GM18498 (cell line): Measurements from ENCODE around the gene STMN3.
"Not testable (repeated sequence)": the region's sequence is repeated elsewhere in the genome, so short reads cannot be mapped to it uniquely, and the experiment has no call there.

ENCODE experiments used
- ATAC-seq: cut with Tn5 transposase; IDR thresholded peaks from one replicate; pipeline ENCODE4 v1.9.1; 2021; ENCODE audit warnings: mild to moderate bottlenecking, moderate library complexity; ENCODE audit not compliant: unreplicated experiment

STMN3 gene

DNA sequence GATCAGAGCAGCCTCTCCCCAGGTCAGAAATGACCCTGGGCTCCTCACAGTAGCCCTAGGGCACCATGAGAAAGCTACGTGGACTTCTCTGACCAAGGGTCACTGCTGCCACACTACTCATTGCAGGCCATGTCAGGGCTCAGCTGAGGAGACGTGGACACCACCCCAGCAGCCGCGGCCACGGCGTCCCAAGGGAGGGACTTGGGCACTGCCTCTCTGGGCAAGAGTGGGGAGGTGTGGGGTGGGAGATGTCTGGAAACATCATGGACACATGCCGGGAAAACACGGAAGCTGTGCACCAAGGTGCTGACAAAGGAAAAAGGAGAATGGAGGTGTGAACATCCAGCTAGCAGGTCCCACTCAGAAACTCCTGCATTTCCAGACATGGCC is 35.4 kb downstream of the STMN3 start:
- ATAC-seq, result no peak

- ATAC-seq, result no peak
Measured at GRCh38 chr20:63617092-63617875, 35.9 kb downstream of the STMN3 start.

- not testable (repeated sequence) for ATAC-seq
Measured at GRCh38 chr20:63613863-63614594, 39.2 kb downstream of the STMN3 start.

DNA sequence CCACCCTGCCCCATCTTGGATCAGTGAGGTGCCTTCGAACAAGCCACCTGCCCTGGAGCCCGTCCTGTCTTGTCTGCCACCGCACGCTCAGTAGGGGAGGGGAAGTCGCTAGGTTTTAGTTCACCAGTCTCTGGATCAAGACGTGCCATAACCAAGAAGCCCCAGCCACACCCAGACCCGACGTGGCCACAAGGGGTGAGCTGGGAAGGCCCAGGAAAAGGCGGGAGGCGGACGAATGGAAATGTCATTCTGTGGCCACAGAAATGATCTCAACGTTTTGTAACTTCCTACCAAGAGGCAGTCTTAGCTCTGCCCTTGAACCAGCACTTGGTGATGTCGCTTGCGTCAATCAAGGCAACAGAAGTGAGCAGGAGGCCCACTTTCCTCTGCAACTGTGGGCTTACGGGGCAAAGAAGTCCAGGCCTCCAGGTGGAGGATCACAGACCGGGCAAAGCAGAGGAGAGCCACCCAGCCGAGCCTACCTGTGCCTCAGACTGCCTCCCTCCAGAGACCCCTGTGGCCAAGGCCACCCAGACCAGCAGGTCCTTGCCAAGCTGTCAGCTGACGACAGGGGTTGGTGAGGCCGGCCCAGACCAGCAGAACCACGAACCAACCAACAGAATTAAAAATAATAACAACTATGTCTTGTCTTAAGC is 40.8 kb downstream of the STMN3 start:
- ATAC-seq, result no peak

GRCh38 chr20:63611646-63612045 is 41.6 kb downstream of the STMN3 start:
- no peak for ATAC-seq

- no peak for ATAC-seq
Measured at GRCh38 chr20:63610581-63611435, 42.4 kb downstream of the STMN3 start.

GRCh38 chr20:63606686-63607085 is 46.5 kb downstream of the STMN3 start:
- ATAC-seq, result no peak

GRCh38 chr20:63602321-63602720 is 50.9 kb downstream of the STMN3 start:
- ATAC-seq, result no peak

DNA sequence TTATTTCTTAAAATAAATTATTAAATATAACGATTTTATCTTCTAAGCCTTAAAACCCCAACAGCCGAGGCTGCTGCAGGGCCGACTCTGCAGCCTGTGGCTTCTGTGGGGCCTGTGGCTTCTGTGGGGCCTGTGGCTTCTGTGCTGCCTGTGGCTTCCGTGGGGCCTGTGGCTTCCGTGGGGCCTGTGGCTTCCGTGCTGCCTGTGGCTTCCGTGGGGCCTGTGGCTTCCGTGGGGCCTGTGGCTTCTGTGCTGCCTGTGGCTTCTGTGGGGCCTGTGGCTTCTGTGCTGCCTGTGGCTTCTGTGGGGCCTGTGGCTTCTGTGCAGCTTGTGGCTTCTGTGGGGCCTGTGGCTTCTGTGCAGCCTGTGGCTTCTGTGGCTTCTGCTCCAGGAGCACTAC is 51.5 kb downstream of the STMN3 start:
- ATAC-seq, result not testable (repeated sequence)

- ATAC-seq, result no peak
Measured at GRCh38 chr20:63599396-63600050, 53.7 kb downstream of the STMN3 start.

- ATAC-seq, result no peak
Measured at GRCh38 chr20:63598479-63599395, 54.5 kb downstream of the STMN3 start.

DNA sequence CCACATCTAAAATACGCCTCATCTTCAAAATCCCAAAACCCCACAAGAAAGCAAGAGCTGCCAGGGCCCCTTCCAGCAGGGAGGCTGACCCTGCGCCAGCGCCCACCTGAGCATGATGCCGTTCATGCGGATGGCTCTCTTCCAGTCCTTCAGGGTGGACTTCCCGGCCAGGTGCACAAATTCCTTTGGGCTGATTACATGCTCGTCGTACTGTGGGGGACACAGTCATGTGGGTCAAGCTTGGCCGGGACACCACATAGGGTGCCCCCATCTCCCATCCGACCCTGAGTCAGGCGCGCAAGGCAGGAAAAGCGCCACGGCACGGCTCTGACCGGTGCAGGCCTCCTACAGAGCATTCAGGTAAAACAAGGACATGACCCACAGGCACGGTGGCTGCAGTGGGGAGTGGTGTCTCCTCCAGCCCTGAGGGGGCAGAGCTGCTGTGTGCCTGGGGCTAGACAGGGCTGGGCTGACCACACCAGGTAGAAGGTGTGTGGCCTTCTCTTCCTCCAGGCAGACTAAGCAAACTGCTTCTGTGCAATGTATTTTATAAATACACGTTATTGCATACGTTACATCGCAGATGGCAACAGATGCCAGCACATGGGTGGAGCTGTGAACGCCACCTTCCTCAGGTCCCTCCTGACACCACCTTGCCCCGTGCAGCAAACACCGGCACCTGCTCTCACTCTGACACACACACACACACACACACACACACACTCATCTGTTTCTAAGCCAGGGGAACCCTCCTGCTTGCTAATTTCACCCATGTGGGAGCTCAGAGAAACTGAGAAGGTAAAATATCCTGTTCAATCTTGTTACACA is 55.4 kb downstream of the STMN3 start:
- no peak for ATAC-seq

DNA sequence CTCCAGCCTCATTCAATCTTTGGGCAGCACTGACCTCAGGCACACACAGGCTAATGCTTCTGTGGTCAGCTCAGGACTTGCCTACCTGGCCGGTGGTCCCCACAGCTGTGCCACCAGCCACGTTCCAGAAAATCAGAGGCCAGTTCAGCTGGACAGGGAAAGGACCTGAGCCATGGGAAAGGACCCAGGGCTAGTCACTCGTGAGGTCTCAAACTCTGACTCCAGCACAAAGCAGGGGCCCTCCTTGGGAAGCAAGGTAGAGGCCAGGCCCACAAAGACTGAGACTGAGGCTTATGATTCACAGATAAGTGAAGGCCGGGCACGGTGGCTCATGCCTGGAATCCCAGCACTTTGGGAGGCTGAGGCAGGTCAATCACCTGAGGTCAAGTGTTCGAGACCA is 56.8 kb downstream of the STMN3 start:
- no peak for ATAC-seq

DNA sequence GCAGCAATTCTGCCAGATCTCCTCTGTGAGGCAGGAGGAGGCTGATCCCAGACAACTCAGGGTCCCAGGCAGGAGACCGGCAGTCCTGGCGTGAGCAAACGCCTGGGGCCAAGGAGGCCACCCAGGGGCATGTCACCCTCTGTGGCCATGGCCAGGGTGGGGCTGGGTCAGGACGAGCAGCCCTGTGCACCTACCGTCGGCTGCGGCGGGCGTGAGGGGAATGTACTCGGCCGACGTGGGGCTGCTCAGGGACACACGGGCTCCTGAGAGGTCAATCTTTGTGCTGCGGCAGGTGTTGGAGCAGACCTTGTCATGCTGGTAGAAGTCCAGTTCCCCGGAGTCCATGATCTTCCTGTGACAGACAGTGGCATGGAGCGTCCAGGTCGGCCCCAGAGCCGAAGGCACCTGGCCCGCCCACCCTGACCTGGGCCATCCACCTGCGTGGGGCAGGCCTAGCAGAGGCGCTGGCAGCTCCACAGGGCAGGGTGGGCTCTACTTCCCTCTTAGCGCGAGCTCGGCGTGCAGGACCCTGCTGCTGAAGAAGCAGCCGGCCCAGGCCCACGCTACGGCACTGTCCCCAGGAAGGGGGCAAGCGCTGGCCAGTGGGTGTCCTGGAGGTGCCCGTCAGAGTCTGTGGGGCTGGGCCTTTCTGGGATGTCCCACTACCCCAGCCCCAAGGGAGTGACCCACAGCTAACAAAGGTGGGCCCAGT is 57.7 kb downstream of the STMN3 start:
- ATAC-seq, result no peak

DNA sequence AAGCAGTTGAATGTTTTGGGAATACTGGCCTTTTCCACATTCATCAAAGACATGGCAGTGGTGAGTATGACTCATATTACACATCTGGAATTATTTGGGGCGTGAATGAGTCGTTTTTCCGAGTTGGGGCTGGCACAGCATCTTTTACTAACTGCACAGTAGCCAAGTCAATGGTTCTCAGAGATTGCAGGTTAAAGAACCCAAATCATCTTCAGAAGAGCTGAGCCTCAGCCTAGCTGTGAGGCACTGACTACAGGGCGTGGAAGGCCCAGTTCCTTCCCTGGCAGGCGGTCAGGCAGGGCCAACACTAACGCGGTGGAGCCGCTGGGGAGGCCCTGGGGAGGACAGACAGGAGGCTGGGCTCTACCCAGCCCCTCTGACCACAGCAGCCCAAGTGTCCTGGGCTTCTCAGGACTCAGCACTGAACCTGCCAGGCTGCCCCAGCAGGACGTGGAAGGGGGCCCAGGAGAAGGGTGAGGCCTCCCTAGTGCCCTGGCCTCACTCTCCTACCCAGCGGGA is 59.1 kb downstream of the STMN3 start:
- ATAC-seq, result no peak

DNA sequence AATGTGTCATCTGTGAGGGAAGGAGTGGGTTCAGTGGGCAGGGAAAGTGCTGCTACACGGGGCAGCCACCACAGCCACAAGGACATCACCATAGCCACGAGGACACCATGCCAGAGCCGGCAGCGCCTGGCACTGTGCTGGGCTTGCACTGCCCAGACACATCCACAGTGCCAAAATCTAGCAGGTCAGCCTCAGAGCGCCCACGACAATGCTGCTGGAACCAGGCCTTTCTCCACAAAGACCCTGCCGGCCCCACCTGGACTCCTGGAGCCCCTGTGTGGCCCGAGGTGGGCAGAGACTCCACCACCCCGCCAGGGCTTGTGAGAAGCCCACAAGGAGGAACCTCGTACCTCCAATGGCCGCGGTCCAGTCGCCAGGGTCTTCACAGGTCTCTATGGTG is 60.6 kb downstream of the STMN3 start:
- ATAC-seq, result no peak

GRCh38 chr20:63591786-63592355 is 61.4 kb downstream of the STMN3 start:
- no peak for ATAC-seq
